Caco-2 (cell line): ENCODE results near the gene EML4. TPM values are rescaled to one million over a fixed set of nuclear protein-coding genes. Genes with fewer than 3 reads are reported as not detected.
"Not testable (repeated sequence)": the region's sequence is repeated elsewhere in the genome, so short reads cannot be mapped to it uniquely, and the experiment has no call there.

Experiments used
- BruUV-seq: library from RNA; stranded (reverse); fragments of 400-500 nt; replicated peaks from 2 replicates; lab custom pipeline; 2021; lab: Mats Ljungman, UMichigan
- CTCF ChIA-PET: fragments of 300-600 bp; sonication (Branson Sonifier 250); formaldehyde crosslinking; loops from one replicate; lab custom pipeline; 2022; ENCODE audit warnings: antibody characterized with exemption; lab: Charles Lee
- POLR2A ChIA-PET: fragments of 300-600 bp; sonication (Branson Sonifier 250); formaldehyde crosslinking; loops from one replicate; lab custom pipeline; 2022; ENCODE audit warnings: antibody characterized with exemption; lab: Charles Lee
- DNase-seq, 2 experiments: peaks; one replicate each; pipeline versions ENCODE4 v3.0.0 to v3.0.0-alpha.2; 2020 to 2022
- H3K27me3 ChIP-seq: replicated peaks from 2 replicates; pipeline ENCODE4 v1.6.0; 2011; ENCODE audit warnings: low read length; ENCODE audit not compliant: control insufficient read depth, insufficient read depth
- H3K36me3 ChIP-seq: 2 replicates; pipeline ENCODE4 v1.5.1; 2011; ENCODE audit warnings: low read length; ENCODE audit not compliant: control insufficient read depth, insufficient read depth
- H3K4me1 ChIP-seq: fragments of 250-450 bp; sonication (Bioruptor Pico); 2 replicates; pipeline ENCODE4 v1.5.1; 2020; ENCODE audit warnings: mild to moderate bottlenecking
- H3K4me3 ChIP-seq: 2 replicates; pipeline ENCODE4 v1.5.1; 2011; ENCODE audit warnings: low read depth, mild to moderate bottlenecking, control low read depth, low read length
- H3K9me3 ChIP-seq: fragments of 250-450 bp; sonication (Bioruptor Pico); 2 replicates; pipeline ENCODE4 v1.5.1; 2020; ENCODE audit warnings: mild to moderate bottlenecking, moderate library complexity
- H3K27ac Mint-ChIP-seq: one replicate; pipeline ENCODE4 v1.8.0; 2022; ENCODE audit warnings: mixed read lengths; ENCODE audit not compliant: unreplicated experiment
- H3K27me3 Mint-ChIP-seq: one replicate; pipeline ENCODE4 v1.8.0; 2022; ENCODE audit warnings: mixed read lengths; ENCODE audit not compliant: insufficient read depth, unreplicated experiment
- H3K36me3 Mint-ChIP-seq: one replicate; pipeline ENCODE4 v1.8.0; 2022; ENCODE audit warnings: mild to moderate bottlenecking, mixed read lengths; ENCODE audit not compliant: insufficient read depth, unreplicated experiment
- H3K4me1 Mint-ChIP-seq: one replicate; pipeline ENCODE4 v1.8.0; 2022; ENCODE audit warnings: low read depth, mixed read lengths; ENCODE audit not compliant: unreplicated experiment
- H3K4me3 Mint-ChIP-seq: one replicate; pipeline ENCODE4 v1.8.0; 2022; ENCODE audit warnings: mild to moderate bottlenecking, moderate library complexity, mixed read lengths; ENCODE audit not compliant: unreplicated experiment
- H3K9me3 Mint-ChIP-seq: one replicate; pipeline ENCODE4 v1.8.0; 2022; ENCODE audit warnings: mixed read lengths; ENCODE audit not compliant: unreplicated experiment
- intact Hi-C: fragments of 100-400 bp; cut with micrococcal nuclease; formaldehyde crosslinking; loops from one replicate; pipeline ENCODE4 v1.10.0; 2022; ENCODE audit not compliant: unreplicated experiment
- total RNA-seq: library from RNA; stranded (reverse); gene quantifications from 2 replicates; pipeline ENCODE4 v1.2.3, GENCODE V29; 2022
- TF ChIP-seq, protein P1 (sequence below), 2 experiments: fragments of 200-600 bp in 1 of 2; IDR thresholded peaks; 1 replicate in 1 of 2; 2 replicates in 1 of 2; pipeline versions ENCODE4 v1.5.1 to v1.8.0; 2011 to 2022; ENCODE audit warnings: antibody characterized with exemption in 1 of 2, control low read depth in 1 of 2, inconsistent platforms in 1 of 2, low read depth in 1 of 2, low read length in 1 of 2, mild to moderate bottlenecking in 1 of 2, moderate library complexity in 1 of 2; ENCODE audit not compliant: insufficient read depth in 1 of 2, severe bottlenecking in 1 of 2, unreplicated experiment in 1 of 2

The EML4 gene
- total RNA-seq, 1 experiment from 2014 or later: 125 TPM

GRCh38 chr2:42125841-42126594 is 43.1 kb upstream of the EML4 start:
- CTCF ChIA-PET: interaction anchor here (0.6 kb wide), 1 partner anchor 41 kb away, joined by 11 read pairs; no protein-coding TSS in a partner anchor
- Histone ChIP-seq H3K27me3 (no peaks in the 10 kb centered on the region), H3K4me1 (peaks cover 29% of the 10 kb centered on the region), H3K9me3 (peaks cover 5% of the 10 kb centered on the region), H3K4me3 (no peak overlapping the region), H3K36me3 (no peaks in the 10 kb centered on the region)
- intact Hi-C loops: no loop called here
- DNase-seq: peak in 1 of 2 experiments; percentile 48
- no peak overlapping the region for H3K4me3 Mint-ChIP-seq
- no peak overlapping the region for H3K27ac Mint-ChIP-seq
- POLR2A ChIA-PET: interaction anchor here (0.6 kb wide), 1 partner anchor 9 kb away, joined by 3 read pairs; no protein-coding TSS in a partner anchor
- H3K4me1 Mint-ChIP-seq: peaks cover 30% of the 10 kb centered on the region
- H3K9me3 Mint-ChIP-seq: peaks cover 10% of the 10 kb centered on the region
- peaks cover 6% of the 10 kb centered on the region for H3K36me3 Mint-ChIP-seq
- no TSS peak for BruUV-seq
- TF ChIP-seq, protein P1, sequence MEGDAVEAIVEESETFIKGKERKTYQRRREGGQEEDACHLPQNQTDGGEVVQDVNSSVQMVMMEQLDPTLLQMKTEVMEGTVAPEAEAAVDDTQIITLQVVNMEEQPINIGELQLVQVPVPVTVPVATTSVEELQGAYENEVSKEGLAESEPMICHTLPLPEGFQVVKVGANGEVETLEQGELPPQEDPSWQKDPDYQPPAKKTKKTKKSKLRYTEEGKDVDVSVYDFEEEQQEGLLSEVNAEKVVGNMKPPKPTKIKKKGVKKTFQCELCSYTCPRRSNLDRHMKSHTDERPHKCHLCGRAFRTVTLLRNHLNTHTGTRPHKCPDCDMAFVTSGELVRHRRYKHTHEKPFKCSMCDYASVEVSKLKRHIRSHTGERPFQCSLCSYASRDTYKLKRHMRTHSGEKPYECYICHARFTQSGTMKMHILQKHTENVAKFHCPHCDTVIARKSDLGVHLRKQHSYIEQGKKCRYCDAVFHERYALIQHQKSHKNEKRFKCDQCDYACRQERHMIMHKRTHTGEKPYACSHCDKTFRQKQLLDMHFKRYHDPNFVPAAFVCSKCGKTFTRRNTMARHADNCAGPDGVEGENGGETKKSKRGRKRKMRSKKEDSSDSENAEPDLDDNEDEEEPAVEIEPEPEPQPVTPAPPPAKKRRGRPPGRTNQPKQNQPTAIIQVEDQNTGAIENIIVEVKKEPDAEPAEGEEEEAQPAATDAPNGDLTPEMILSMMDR (IDR thresholded peaks at IDR 0.05; ENCODE audit: insufficient read depth in 1 of 2, low read depth in 1 of 2, low read length in 1 of 2, severe bottlenecking in 1 of 2, unreplicated experiment in 1 of 2): no peak
- no peaks in the 10 kb centered on the region for H3K27me3 Mint-ChIP-seq

DNA sequence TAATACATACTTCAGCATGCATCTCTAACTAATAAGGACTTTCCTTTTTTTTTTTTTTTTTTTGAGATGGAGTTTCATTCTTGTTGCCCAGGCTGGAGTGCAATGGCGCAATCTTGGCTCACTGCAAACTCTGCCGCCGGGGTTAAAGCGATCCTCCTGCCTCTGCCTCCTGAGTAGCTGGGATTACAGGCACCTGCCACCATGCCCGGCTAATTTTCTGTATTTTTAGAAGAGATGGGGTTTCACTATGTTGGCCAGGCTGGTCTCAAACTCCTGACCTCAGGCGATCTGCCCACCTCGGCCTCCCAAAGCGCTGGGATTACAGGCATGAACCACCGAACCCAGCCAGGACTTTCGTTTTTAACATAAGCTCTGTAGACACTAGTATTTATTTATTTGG is 42.3 kb upstream of the EML4 start:
- Mint-ChIP-seq H3K4me1 (peaks cover 32% of the 10 kb centered on the region), H3K27ac (peak overlapping the region; percentile 22)
- H3K36me3 ChIP-seq, intact Hi-C loops, BruUV-seq, H3K27me3 ChIP-seq, H3K9me3 Mint-ChIP-seq, POLR2A ChIA-PET, H3K9me3 ChIP-seq, CTCF ChIA-PET, H3K27me3 Mint-ChIP-seq, H3K4me3 ChIP-seq, DNase-seq, H3K4me3 Mint-ChIP-seq, H3K36me3 Mint-ChIP-seq: not testable (repeated sequence)
- H3K4me1 ChIP-seq: peaks cover 30% of the 10 kb centered on the region

DNA sequence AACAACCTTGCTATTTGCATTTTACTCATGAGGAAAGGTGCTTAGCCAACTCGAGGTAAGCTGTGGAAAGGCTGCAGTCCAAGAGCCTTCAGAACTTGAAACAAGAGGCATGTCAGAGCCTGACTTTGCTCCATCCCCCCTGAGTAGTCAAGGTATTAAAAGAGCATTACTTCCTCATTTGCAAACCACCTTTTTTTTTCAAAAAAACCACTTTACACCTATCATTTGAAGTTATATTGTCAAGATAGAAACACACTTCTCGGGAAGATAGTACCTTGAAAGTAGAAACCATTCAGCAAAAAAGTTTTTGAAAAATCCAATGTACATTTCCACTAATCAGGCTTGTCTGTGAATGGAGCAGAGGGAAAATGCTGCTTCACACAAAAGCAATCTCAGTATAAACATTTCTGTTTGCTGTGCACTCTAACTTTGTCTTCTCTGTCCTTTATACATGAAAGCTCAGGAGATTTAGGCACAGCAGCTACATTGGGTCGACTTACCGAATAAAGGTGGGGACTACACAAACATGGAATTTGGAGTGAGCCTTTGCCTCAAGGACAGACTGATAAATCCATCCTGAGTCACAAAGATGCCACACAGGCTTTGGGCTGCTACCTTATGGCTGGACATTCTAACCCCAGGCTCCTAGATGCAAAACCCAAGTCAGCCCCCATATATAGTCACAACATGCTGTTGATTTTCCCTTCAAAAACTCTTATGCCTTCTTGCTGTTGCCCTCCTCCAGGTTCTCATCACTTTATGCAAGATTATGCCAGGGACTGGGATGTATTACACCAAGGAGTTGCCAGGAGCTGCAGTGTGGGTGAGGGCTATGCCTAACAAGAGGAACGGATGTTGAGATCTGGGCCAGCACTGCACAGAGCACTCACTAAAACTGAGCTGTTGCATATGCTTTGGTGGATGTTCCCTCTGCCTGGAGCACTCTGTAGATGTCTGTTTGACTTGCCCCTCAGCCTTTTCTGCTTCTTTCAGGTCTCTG is 41.4 kb upstream of the EML4 start:
- ChIA-PET POLR2A (no interaction called here), CTCF (no interaction called here)
- H3K4me3 Mint-ChIP-seq: no peak overlapping the region
- H3K4me1 Mint-ChIP-seq: peaks cover 38% of the 10 kb centered on the region
- Histone ChIP-seq H3K36me3 (no peaks in the 10 kb centered on the region), H3K4me1 (peaks cover 38% of the 10 kb centered on the region), H3K27me3 (no peaks in the 10 kb centered on the region), H3K9me3 (no peaks in the 10 kb centered on the region), H3K4me3 (no peak overlapping the region)
- H3K27ac Mint-ChIP-seq: peak overlapping the region; percentile 22
- no TSS peak for BruUV-seq
- intact Hi-C loops: no loop called here
- no peaks in the 10 kb centered on the region for H3K36me3 Mint-ChIP-seq
- DNase-seq: no peak
- no peaks in the 10 kb centered on the region for H3K9me3 Mint-ChIP-seq
- TF ChIP-seq, protein P1 (IDR thresholded peaks at IDR 0.05; ENCODE audit: insufficient read depth in 1 of 2, low read depth in 1 of 2, low read length in 1 of 2, severe bottlenecking in 1 of 2, unreplicated experiment in 1 of 2): no peak
- H3K27me3 Mint-ChIP-seq: no peaks in the 10 kb centered on the region
